Measurements from ENCODE around the gene SLC66A2.

The SLC66A2 gene

DNA sequence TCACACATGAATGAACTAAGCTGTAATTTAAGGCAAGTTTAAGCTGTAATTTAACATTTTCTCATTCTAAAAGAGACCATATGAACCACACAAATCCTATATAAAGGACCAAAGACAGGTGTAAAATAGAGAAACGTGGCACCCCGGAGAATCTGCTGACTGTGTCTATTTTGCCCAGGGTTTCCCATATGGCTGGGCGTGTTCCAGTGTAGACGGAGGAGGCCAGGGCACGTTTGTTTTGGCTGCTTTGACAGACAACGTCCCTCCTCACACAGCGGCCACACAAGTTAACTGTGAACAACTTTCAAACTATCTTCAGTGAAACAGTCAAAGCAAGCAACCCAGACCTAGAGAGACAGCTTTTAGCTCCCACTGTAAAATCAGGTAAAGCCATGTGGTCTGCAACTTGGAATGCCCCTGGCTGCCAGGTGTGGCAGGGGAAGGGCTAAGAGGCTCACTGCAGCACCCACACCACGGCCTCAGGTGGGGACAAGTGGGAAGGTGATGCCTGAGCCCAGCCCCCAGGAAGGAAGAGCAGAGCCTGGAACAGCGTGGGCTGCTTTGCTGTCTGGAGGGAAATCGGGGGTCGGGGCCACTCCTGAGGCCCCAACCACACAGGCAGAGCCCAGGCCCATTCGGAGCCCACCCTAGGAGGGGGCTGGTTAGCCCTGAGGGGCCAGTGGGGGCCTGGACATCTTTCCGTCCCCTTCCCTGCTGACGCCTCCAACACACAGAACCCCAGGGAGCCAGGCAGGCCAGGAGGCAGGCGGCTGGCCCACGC is 40.7 kb downstream of the SLC66A2 start:
- TF ChIP-seq, protein P1, sequence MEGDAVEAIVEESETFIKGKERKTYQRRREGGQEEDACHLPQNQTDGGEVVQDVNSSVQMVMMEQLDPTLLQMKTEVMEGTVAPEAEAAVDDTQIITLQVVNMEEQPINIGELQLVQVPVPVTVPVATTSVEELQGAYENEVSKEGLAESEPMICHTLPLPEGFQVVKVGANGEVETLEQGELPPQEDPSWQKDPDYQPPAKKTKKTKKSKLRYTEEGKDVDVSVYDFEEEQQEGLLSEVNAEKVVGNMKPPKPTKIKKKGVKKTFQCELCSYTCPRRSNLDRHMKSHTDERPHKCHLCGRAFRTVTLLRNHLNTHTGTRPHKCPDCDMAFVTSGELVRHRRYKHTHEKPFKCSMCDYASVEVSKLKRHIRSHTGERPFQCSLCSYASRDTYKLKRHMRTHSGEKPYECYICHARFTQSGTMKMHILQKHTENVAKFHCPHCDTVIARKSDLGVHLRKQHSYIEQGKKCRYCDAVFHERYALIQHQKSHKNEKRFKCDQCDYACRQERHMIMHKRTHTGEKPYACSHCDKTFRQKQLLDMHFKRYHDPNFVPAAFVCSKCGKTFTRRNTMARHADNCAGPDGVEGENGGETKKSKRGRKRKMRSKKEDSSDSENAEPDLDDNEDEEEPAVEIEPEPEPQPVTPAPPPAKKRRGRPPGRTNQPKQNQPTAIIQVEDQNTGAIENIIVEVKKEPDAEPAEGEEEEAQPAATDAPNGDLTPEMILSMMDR (IDR thresholded peaks at IDR 0.05; ENCODE audit: low read depth, low read length): no peak
- H3K4me3 ChIP-seq (ENCODE audit: low read depth, low read length): no peak overlapping the region

DNA sequence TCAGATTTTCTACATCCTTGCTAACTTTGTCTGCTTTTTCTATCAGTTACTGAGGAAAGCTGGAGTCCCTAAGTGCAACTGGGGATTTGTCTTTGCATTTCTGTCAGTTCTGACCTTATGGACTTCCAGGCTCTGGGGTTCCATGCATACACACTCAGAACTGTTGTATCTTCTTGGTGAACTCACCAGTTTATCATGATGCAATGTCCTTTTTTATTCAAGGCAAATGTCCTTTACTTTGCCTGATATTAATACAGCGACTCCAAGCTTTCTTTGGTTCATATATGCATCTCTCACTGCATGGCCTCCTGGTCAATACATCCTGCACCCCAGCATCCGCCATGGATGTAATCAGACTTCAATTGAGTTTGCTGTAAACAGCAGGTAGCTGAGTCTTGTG is 44.7 kb downstream of the SLC66A2 start:
- TF ChIP-seq, protein P1 (IDR thresholded peaks at IDR 0.05; ENCODE audit: low read depth, low read length): no peak
- H3K4me3 ChIP-seq (ENCODE audit: low read depth, low read length): no peak overlapping the region

- TF ChIP-seq, protein P1 (IDR thresholded peaks at IDR 0.05; ENCODE audit: low read depth, low read length): no peak
- no peak overlapping the region for H3K4me3 ChIP-seq (ENCODE audit: low read depth, low read length)
Observed at GRCh38 chr18:79905993-79906392, 45.5 kb downstream of the SLC66A2 start.

GRCh38 chr18:79905389-79905911 is 46.0 kb downstream of the SLC66A2 start:
- H3K4me3 ChIP-seq (ENCODE audit: low read depth, low read length): no peak overlapping the region
- TF ChIP-seq, protein P1 (IDR thresholded peaks at IDR 0.05; ENCODE audit: low read depth, low read length): no peak

DNA sequence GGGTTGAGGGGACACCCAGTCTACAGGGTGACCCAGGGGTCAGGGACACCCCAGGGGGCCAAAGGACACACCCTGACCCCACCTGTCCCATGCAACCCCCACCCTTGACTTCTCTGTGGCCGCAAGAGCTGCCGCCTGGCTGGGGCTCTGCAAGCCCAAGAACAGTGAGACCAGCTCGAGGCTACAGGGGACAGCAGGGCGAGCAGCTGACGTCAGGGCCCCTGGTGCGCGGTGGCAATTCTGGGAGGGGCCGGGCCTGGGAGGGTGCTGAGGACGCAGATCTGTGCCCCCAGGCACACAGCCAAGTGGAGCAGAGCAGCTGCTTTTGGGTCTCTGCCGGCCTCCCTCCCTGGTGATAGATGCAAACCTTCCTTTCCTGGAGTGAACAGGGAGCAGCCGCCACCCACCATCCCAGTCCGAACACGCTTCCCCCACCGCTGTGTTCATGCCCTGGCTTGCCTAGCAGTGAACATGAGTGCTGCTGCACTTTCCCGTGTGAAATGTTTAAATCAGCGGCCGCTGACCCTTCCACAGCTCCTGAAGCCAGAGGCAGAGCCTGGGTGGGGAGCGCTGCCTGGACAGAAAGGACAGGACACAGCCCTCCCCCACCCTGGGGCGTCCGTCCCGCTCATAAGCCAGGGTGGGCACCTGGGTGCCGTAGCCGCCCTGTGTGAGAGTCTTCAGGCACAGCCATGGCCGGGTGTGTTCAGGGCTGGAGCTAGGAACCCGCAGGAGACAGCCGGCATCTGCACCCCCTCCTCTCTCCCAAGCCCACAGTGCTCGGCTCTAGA is 46.9 kb downstream of the SLC66A2 start:
- H3K4me3 ChIP-seq (ENCODE audit: low read depth, low read length): no peak overlapping the region
- TF ChIP-seq, protein P1 (IDR thresholded peaks at IDR 0.05; ENCODE audit: low read depth, low read length): no peak

DNA sequence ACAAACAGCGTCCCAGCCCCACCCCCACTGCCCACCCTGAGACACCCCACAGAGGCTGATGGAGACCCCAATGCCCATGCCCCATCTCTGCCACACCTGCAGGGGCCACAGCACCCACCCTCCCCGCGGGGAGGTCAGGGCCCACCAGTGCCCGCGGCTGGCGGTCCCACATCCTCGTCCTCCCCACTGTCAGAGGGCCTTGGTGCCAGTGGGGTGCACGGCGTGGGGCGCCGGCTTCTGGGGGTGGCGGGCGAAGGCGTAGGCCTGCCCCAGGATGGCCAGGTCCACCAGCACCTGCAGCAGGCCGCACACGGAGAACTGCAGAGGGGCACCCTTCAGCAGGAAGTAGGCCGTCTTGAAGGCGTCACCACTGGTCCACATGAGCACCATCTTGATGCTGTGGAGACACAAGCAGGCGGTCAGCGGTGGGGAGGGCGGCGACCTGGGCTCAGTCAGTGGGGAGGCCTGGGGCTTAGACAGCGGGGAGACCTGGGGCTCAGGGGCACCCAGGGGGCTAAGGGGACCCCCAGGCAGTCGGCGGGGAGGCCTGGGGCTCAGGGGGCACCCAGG is 47.6 kb downstream of the SLC66A2 start:
- TF ChIP-seq, protein P1 (IDR thresholded peaks at IDR 0.05; ENCODE audit: low read depth, low read length): no peak
- H3K4me3 ChIP-seq (ENCODE audit: low read depth, low read length): no peak overlapping the region
